HG02885 (cell line): ENCODE results near the gene CASP12.

Experiments
- ATAC-seq: cut with Tn5 transposase; IDR thresholded peaks from one replicate; pipeline ENCODE4 v1.9.1; 2021; ENCODE audit warnings: mild to moderate bottlenecking; ENCODE audit not compliant: unreplicated experiment, poor library complexity

The CASP12 gene

DNA sequence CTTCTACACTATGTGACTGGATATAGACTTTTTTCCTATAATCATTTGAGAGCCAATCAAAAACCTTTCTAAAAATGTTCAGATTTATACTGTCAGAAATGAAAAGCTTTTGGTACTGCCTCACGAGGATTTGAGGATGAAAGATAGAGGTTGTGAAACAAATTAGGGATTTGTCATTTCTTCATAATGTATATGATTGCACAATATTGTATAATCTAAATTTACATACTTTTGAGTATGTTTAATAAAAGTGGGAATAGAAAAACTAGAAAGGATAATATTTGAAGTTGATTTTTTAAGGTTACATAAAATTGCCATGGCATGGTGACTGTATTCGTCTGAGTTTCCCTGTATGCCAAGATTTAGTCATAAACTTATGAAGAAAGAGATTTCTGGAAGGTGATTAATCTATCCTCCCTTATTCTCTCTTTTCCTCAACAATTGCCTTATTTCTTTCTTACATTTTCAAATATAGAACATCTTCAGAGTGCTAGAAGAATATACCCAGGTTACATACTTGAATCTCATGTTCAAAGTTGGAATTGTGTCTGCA lies 56.2 kb downstream of the CASP12 start:
- no peak for ATAC-seq

DNA sequence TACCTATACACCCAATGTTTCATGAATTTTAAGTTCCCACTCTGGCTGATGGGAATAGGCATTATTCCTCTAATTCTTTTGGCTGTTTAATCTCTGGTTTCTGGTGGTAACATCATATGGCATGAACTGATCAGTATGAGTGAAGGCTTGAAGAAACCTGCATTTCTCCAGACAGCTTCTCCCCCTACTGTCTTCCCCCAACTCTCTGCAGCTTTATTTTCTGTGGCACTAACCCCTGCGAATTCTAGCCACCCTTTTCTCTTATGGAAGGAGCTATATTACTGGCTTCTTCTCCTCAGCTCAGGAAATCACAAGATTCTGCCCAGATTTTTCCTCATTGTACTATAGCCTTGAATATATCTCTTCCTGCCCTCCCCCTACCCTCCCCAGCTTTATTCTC lies 57.1 kb downstream of the CASP12 start:
- ATAC-seq: no peak

DNA sequence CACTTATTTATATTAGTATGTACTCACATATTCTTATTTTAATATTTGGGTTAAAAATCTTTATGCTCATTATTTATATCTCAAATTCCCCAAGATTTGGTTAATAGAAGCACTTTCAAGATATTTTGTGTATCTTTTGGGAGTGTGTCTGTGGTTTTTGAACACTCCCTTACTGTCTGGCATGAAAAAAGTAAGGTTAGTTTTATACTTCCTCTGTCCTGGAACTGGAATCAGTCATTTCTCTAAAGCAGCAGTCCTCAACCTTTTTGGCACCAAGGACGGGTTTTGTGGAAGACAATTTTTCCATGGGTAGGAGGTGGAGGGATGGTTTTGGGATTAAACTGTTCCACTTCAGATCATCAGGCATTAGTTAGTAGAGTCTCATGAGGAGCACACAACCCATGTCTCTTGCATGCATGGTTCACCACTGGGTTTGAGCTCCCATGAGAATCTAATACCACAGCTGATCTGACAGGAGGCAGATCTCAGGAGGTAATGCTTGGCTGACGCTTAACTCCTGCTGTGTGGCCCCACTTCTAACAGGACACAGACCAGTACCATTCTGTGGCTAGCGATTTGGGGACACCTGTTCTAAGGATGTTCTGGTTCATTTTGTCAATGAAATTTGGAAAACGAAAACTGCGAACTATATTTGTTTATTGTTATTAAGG lies 60.2 kb downstream of the CASP12 start:
- peak; percentile 39 for ATAC-seq

DNA sequence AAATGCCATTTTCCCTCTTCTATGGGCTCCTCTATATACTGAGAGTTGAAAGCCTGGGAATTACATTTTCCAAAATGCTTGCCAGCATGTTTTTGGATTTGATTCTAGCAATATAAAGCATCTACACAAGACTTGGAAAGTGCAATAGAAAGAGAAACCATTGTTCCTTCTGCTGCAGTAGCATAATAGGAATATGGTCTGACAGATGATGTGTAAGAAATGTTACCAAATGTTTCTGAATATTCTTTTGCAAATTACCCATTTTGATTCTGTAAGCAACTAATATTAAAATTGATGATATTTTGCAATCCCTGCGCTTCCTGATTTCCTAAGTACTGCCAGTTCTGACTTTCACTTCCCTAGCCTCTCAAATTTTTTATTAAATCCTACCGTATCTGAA lies 61.6 kb downstream of the CASP12 start:
- no peak for ATAC-seq
